Chondrocyte (in vitro differentiated cells): Measurements from ENCODE around the gene MIB1. TPM values are rescaled to one million over a fixed set of nuclear protein-coding genes. Genes with fewer than 3 reads are reported as not detected.

Source experiments
- DNase-seq: peaks from one replicate; pipeline ENCODE4 v3.0.0; 2021; ENCODE audit warnings: mixed read lengths, low spot score
- H3K27ac Mint-ChIP-seq: one replicate; pipeline ENCODE4 v1.8.0; 2021; ENCODE audit warnings: mild to moderate bottlenecking, moderate library complexity, mixed read lengths; ENCODE audit not compliant: unreplicated experiment
- H3K27me3 Mint-ChIP-seq: 2 replicates; pipeline ENCODE4 v1.8.0; 2021; ENCODE audit warnings: low read depth, mixed read lengths
- H3K36me3 Mint-ChIP-seq: 2 replicates; pipeline ENCODE4 v1.8.0; 2021; ENCODE audit warnings: low read depth, mixed read lengths
- H3K4me1 Mint-ChIP-seq: 2 replicates; pipeline ENCODE4 v1.8.0; 2021; ENCODE audit warnings: low read depth, mild to moderate bottlenecking, mixed read lengths
- H3K4me3 Mint-ChIP-seq: one replicate; pipeline ENCODE4 v1.8.0; 2021; ENCODE audit warnings: mild to moderate bottlenecking, moderate library complexity, mixed read lengths; ENCODE audit not compliant: unreplicated experiment
- H3K9me3 Mint-ChIP-seq: 2 replicates; pipeline ENCODE4 v1.8.0; 2021; ENCODE audit warnings: low read depth, mixed read lengths
- total RNA-seq: library from RNA; stranded (reverse); gene quantifications from 3 replicates; pipeline ENCODE4 v1.2.1, GENCODE V29; 2021
- TF ChIP-seq, protein P1 (sequence below): fragments of 200-600 bp; sonication (generic); IDR thresholded peaks from 2 replicates; pipeline ENCODE4 v1.5.0; 2021; ENCODE audit warnings: antibody characterized with exemption, mild to moderate bottlenecking, moderate library complexity

MIB1 gene
- total RNA-seq, 1 donor from 2014 or later: 68.0 TPM

DNA sequence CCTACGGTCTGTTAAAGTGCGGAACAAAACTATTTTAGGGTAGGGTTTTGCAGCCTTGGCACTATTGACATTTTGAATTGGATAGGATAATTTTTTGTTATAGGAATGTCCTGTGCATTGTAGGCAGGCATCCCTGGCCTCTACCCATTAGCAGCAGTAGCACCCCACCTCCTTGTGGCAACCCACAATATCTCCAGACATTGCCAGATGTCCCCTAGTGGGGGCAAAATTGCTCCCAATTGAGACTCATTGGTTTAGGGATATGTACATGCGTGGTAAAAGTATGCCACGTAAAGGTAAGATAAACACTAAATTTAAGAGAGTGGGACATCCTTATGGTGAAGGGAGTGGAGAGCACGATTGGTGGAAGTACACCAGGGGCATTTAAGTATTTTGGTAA is 4.6 kb downstream of the MIB1 start:
- TF ChIP-seq, protein P1, sequence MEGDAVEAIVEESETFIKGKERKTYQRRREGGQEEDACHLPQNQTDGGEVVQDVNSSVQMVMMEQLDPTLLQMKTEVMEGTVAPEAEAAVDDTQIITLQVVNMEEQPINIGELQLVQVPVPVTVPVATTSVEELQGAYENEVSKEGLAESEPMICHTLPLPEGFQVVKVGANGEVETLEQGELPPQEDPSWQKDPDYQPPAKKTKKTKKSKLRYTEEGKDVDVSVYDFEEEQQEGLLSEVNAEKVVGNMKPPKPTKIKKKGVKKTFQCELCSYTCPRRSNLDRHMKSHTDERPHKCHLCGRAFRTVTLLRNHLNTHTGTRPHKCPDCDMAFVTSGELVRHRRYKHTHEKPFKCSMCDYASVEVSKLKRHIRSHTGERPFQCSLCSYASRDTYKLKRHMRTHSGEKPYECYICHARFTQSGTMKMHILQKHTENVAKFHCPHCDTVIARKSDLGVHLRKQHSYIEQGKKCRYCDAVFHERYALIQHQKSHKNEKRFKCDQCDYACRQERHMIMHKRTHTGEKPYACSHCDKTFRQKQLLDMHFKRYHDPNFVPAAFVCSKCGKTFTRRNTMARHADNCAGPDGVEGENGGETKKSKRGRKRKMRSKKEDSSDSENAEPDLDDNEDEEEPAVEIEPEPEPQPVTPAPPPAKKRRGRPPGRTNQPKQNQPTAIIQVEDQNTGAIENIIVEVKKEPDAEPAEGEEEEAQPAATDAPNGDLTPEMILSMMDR: no peak
- no peaks in the 10 kb centered on the region for H3K9me3 Mint-ChIP-seq
- peaks cover 49% of the 10 kb centered on the region for H3K4me1 Mint-ChIP-seq
- H3K27ac Mint-ChIP-seq: peak overlapping the region; percentile 14
- DNase-seq: no peak
- H3K4me3 Mint-ChIP-seq: no peak overlapping the region
- H3K27me3 Mint-ChIP-seq: no peaks in the 10 kb centered on the region
- H3K36me3 Mint-ChIP-seq: no peaks in the 10 kb centered on the region

DNA sequence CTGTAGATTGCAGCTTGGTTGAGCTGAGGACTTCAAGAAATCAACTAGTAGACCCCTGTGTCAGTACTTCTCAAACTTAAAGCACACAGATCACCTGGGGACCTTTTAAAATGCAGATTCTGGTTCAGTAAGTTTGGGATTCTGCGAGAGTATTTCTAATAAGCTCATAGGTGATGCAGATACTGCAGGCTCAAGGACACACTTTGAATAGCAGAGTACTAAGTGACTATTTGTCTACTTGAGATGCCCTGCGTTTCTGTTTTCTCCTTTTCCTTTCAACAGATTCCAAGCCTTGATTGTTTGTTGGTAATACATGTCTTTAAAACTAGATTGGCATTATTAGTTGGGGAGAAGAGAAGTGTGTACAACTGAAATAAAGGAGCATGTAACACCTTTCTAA is 6.7 kb downstream of the MIB1 start:
- TF ChIP-seq, protein P1: no peak
- no peak for DNase-seq
- Mint-ChIP-seq H3K27me3 (no peaks in the 10 kb centered on the region), H3K27ac (no peak overlapping the region), H3K4me1 (peaks cover 42% of the 10 kb centered on the region), H3K36me3 (no peaks in the 10 kb centered on the region), H3K9me3 (no peaks in the 10 kb centered on the region), H3K4me3 (no peak overlapping the region)

DNA sequence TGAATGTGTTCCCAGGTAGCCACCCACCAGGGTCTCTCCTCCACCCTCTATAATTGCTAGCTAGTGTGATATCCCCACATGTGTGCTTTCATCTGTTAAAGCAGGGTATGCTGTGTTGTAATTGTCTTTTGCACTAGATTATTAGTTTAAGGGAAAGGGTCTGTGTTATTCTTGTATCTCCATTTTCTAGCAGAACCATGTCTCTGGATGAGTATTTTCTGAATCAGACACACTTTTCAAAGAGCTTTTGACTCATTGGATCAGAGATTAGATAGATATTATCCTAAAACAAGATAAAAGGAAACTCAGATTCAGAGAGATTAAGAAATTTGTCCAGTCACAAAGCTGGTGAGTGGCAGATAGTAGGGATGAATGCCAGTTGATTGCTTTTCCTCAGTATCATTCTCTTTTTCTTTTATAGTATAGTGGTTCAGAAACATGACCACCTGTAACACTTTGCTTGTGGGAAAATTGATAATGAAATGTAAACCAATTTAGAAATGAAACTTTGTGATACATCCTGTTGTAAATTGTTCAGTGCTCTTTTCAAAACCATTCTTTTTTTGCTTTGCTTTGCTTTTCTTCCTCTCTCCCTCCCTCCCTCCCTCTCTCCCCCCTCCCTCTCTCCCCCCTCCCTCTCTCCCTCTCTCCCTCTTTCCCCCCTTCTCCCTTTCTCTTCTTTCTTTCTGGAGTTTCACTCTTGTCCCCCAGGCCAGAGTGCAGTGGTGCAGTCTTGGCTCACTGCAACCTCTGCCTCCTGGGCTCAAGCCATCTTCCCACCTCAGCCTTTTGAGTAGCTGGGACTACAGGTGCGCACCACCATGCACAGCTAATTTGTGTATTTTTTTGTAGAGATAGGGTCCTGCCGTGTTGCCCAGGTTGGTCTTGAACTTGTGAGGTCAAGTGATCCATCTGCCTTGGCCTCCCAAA is 7.4 kb downstream of the MIB1 start:
- peak overlapping the region; percentile 41 for H3K27ac Mint-ChIP-seq
- H3K27me3 Mint-ChIP-seq: no peaks in the 10 kb centered on the region
- TF ChIP-seq, protein P1: no peak
- H3K9me3 Mint-ChIP-seq: no peaks in the 10 kb centered on the region
- no peak overlapping the region for H3K4me3 Mint-ChIP-seq
- H3K4me1 Mint-ChIP-seq: peaks cover 36% of the 10 kb centered on the region
- no peak for DNase-seq
- no peaks in the 10 kb centered on the region for H3K36me3 Mint-ChIP-seq

DNA sequence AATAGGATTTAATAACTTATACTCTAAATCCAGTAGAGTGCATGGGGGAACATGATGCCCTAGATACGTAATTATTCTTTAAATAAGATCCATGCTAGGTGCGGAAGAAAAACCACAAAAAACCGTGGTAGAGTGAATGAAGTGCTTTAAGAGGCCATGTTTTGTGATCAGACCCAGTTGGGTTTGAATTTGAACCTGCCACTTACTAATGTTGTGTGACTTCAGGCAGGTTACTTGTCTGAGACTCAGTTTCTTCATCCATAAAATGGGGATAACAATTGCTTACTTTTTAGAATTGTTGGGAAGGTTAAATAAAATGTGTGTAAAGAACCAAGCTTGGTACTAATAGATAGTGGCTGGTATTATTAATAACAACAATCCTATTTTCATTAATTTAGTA is 17.2 kb downstream of the MIB1 start:
- peaks cover 40% of the 10 kb centered on the region for H3K4me1 Mint-ChIP-seq
- no peaks in the 10 kb centered on the region for H3K27me3 Mint-ChIP-seq
- no peaks in the 10 kb centered on the region for H3K9me3 Mint-ChIP-seq
- DNase-seq: no peak
- H3K27ac Mint-ChIP-seq: peak overlapping the region; percentile 66
- TF ChIP-seq, protein P1: no peak
- no peaks in the 10 kb centered on the region for H3K36me3 Mint-ChIP-seq
- H3K4me3 Mint-ChIP-seq: no peak overlapping the region

DNA sequence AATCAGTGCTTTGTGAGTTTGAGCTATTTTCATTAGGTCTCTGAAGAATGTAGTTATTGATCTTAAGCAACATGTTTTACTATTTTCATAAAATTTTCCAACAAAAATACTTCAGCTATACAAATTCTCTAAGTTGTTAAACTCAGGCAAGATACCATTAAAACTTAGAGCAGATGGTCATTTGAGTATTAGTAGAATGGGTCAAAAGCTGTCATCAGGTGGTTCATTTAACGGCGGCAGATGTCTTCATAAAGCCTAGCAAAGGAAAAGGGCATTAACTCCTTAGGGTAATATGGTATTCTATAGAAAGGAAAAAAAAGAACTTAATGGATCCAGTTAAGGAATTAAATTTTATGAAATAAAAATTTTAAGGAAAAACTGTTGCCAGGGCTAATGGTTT is 19.2 kb downstream of the MIB1 start:
- no peaks in the 10 kb centered on the region for H3K36me3 Mint-ChIP-seq
- no peaks in the 10 kb centered on the region for H3K9me3 Mint-ChIP-seq
- H3K27me3 Mint-ChIP-seq: no peaks in the 10 kb centered on the region
- TF ChIP-seq, protein P1: no peak
- peaks cover 56% of the 10 kb centered on the region for H3K4me1 Mint-ChIP-seq
- H3K4me3 Mint-ChIP-seq: no peak overlapping the region
- peak overlapping the region; percentile 80 for H3K27ac Mint-ChIP-seq
- DNase-seq: no peak
